HG03342 (cell line): ENCODE measurements around the gene ITFG1.
"Not testable (repeated sequence)": the region's sequence is repeated elsewhere in the genome, so short reads cannot be mapped to it uniquely, and the experiment has no call there.

ENCODE experiments used
- ATAC-seq: cut with Tn5 transposase; IDR thresholded peaks from one replicate; pipeline ENCODE4 v1.9.1; 2021; ENCODE audit warnings: mild to moderate bottlenecking, moderate library complexity; ENCODE audit not compliant: unreplicated experiment

Gene ITFG1

DNA sequence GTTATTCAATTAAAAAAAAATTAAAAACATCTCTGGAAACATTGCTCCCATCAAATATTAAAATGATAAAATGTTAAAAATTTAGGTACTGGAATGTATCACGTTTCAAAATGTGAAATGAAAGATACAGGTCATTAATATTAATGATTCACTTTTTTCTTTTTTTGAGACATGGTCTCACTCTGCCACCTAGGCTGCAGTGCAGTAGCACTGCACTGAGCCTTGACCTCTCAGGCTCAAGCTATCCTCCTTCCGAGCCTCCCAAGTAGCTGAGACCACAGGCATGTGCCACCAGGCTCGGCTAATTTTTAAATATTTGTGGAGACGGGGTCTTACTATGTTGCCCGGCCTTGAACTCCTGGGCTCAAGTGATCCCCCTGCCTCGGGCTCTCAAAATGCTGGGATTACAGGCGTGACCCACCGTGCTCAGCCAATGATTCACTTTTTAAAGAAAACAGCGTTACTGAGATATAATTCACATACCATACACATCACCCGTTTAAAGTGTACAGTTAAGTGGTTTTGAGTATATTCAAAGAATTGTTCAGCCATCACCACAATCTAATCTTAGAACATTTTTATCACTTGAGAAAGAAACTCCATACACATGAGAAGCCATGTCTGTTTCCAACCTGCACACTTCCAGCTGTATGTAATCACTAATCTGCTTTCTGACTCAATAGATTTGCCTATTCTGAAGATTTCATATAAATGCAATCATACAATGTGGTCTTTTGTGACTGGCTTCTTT is 298.0 kb downstream of the ITFG1 start:
- no peak for ATAC-seq

DNA sequence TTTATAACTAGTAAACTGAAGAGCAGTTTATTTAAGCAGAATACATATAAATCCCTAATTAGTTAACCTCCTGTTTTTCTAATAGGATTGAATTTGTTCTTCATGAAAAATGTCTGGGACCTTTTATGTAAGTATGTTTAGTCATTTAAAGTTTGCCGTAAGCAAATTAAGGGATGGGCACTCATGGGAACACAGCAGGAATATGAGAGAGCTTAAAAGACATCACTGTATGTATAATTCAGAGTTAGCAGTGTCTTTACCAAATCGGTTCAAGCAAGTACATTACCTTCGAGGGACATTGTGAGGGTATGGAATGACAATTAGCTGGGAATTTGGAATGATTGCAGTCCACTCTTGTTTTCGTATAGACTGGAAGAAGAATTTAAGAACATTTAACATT is 299.4 kb downstream of the ITFG1 start:
- ATAC-seq, result no peak

DNA sequence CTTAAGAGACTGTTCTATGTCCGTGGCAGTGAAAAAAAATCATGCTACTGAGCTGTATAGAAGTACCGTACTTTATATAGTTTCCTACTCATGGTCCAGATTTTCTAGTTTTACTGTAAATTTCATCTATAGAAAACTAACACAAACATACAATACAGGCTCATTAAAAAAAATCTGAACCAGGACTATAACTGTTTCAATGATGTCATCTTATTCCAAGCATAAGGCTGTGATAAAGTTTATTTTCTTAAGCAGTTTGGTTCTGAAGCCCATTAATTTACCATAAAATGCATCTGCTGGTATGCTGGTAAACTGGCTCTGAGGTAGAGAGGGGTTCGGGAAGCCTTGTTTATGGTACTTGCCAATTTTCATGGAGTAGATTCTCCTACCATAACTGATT is 300.4 kb downstream of the ITFG1 start:
- ATAC-seq, result no peak

DNA sequence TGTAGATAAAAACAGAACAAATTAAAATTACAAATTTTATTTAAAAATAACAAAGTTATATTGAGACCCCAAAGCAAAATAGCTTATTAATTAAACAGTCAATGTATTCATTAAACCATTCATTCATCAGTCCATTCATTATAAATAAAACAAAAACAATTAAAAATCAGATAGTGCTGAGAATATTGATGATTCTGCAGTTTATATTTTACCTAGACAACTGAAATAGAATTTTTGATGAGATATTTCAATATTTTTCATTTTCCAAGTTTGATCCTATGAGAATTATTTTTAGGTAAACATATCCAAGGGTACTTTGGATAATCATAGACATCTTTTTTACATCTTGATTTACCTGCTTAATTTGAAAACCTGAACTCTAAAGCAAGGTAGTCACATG is 301.9 kb downstream of the ITFG1 start:
- no peak for ATAC-seq

DNA sequence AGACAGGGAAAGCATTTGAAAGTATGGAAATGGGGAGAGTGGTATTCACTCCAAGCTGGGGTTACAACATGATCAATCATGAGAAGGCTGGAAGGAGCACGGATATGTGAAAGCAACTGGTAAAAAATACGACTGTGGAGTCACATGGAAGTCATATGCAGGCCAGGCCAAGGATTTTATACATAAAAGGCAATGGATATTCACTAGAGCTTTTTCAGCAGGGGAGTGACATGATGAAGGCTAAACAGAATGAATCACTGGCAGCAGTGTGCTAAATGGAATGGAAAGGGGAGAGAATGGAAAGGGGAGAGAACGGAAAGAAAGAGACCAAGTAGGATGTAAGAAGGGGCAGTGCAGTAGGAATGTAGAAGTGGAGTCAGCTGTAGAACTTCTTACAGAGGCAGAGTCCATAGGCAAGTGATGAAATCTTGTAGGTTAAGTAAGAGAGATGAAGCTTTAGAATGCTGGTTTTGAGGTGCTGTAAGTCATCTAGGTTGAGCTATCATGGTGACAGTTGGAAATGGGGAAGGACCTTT is 304.1 kb downstream of the ITFG1 start:
- no peak for ATAC-seq

DNA sequence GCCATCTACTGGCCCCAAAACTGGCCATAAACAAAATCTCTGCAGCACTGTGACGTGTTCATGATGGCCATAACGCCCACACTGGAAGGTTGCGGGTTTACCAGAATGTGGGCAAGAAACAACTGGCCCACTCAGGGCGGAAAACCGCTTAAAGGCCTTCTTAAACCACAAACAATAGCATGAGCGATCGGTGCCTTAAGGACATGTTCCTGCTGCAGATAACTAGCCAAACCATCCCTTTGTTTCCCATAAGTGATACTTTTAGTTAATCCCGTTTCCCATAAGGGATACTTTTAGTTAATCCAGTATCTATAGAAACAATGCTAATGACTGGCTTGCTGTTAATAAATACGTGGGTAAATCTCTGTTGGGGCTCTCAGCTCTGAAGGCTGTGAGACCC is 308.4 kb downstream of the ITFG1 start:
- ATAC-seq, result not testable (repeated sequence)

DNA sequence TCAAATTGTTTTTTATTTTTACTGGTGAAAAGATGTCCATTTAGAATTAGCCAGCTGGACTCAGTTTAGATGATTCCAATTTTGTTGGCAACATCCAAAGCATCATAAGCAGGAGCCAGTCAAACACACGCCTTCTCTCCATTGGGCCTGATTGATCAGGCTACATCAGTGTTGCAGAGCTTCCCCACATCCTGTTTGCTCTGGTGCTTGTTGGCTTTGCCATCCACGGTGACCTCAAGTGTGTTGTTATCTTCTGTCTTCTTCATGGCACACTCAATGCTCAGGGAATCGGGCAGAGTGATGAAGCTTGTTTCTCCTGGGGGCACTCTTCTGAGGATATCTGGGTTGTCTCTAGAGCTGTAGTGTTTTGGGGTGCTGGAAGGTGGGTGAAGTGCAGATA is 310.8 kb downstream of the ITFG1 start:
- no peak for ATAC-seq

DNA sequence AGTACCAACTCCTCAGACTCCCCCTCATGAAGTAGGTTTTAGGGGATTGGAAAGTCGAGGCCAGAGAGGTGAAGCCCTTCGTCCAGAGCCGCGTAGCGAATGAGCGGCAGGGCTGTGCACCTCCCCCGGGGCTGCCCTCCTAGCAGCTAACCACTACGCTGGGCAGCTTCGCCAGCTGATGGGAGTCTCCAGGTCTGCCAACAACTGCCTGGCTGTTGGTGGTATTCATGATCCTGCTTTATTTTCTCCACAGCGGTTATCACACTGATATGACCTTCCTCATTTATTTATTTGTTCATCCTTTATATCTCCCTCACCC is 316.3 kb downstream of the ITFG1 start:
- ATAC-seq, result no peak

DNA sequence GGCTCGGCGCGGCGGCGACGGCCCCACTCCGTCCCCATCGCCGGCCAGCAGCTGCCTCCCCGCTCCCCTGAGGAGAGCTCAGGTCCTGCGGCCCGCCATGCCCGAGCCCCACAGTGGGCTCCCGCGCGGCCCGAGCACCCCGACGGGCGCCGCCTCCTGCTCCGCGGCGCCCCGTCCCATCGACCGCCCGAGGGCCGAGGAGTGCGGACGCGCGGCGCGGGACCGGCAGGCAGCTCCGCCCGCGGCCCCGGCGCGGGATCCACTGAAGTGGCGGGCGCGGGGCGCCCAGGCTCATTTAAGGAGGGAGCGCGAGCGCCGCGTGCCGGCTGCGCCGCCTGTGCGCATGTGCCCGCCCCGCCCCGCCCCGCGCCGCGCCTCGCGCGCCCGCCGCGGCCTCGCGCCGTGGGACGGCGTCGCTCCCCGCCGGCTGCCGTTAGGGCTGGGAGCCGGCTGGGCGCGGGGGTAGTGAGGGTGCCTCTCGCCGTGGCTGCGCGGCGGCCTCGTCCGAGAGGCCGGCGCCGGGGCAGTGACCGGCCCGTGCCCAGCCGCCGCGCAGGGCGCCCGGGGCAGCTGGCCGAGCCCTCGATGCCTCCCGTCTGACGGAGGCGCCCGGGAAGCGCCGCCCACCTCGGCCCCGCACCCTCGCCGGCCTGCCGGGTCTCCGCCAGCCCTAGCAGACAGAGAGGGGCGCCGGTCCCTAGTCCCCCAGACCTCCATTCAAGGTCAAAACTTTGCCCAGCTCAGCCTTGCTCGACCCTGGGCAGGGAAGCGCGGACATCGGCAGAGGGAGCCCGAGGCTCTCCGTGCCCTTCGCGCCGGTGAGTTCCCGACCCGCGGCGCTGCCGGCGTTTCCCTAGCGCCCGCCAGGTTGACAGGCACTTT is 316.9 kb downstream of the ITFG1 start, which contains the start of gene NETO2:
Gene NETO2 (minus strand): TSS at position 269 of the 882 bp plus-strand sequence. CDS start 333 bp downstream, outside the sequence.
- peak; percentile 46 for ATAC-seq

DNA sequence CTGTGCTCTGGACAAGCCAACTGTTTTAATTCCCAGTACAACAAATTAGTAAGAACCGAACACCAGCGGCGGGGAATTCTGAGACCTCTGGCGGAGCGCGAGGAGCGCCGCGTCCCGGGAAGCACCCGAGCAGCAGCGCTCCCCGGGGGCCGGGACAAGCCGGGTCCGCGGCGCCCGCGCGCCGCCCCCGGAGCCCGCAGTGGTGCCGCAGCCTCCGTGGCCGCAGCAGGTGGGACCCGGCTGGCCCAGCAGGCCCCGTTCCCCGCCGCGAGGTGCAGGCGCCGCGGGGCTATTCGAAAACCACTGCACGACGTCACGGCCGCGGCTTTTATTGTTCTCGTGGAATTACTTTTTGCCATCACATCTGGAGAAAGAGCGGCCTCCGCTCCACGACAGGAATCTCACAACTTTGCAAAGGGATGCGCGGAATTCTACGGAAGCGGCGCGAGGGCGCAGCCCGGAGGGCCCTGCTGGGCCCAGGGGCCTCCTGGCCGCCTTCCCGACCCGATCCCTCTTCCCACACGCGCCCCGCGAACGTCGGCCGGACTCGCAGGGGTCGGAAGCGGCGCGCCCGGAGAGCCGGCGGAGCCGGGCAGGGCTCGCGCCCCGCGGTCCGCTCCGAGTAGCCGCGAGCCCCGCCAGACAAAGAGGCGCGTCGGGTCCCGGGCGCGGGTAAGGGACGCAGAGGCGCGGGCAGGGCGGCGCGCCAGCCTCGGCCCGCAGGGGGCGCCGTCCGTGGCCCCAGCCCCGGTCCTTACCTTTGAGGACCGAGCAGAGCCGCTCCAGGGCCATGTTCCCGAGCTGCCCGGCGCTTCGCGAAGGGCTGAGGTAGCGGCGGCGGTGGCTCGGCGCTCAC is 317.8 kb downstream of the ITFG1 start:
- peak; percentile 68 for ATAC-seq

DNA sequence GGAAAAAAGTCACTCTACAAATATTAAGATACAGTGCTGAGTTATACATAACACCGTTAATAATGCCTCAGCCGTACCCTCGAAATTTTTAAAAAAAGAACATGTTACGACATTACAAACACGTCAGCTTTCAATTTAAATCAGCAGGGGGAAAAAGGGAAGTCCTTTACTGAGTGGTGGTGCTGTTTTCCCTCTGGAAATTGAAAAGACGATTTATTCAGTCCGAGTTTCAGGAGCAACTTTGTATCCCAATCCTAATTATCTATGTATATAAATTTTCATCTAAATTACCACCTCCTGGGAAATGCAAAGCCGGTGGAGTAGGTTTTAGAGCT is 318.4 kb downstream of the ITFG1 start:
- no peak for ATAC-seq

DNA sequence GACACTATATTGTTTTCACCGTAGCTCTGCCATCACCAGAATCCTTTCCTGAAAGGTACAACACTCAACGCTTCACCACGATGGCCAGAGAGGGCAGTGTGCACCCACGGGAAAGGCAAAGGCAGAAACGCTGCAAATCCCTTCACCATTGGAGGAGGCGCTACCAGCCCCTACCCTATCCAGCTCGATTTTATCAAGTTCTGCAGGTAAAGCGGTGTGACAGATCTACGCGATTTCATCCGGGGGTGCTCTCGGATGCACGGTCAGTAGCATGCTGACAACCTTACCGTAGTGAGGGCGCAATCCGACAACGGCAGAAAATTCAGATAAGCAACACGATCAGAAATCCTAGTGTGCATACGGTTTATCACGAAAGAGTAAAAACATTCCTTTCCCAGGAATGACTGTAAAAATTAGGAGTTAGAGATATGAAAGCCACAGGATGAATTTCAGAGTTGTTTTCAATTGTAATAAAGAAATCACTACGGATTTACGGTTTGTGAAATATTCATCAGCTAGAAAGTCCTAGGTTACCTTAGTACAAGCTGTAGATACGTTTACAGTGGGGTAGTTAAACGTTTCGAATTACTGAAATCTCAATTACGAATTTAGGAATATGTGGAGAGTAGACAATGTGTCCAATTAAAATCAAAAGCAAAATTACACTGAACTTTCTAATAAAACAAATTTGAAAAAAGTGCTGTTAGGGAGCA is 318.9 kb downstream of the ITFG1 start:
- ATAC-seq, result peak; percentile 48

DNA sequence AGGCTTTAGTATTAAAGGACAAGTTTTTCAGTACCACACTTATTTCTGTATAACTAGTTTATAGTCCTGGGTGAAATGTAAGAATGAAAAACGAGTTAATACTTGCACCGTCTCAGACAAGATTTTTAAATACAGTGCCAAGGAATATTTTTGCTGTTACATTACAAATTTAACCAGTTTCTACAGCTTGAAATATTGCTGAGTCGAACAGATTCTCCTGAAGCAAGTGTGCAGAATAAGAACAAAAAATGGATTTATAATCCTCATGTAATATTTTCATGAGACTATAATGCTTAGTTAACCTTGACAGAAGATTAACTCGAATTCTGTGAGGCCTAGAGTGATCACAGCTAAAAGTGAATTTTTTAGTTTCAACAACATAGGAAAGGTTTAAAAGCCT is 320.2 kb downstream of the ITFG1 start:
- ATAC-seq, result no peak

DNA sequence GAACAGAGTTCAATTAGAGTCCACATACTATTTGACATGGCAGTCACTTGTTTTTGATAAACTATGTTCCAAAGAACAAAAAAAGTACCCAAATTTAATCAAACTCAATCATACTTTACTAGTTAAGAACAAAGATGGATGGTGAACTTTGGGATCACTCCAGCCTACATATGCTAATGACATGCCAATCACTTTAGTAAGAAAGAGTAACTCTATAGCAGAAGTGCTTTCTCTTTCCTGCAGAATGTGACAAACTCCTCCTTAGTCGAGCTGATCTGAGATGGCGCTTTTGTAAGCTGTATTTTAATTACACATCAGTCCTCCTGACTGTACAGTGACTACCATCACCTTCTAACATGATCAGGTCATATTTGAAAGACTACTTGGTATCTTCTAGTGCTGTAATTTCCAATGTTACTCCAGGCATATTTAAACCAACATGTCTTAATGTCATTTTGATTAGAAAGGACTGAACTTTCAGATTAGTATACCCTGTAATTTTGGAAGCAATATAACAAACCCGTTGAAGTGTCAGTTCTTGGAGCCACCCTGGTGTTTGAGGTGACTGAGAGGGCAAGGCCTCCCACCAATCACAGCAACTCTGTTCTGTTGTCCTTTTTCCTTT is 321.2 kb downstream of the ITFG1 start:
- no peak for ATAC-seq

DNA sequence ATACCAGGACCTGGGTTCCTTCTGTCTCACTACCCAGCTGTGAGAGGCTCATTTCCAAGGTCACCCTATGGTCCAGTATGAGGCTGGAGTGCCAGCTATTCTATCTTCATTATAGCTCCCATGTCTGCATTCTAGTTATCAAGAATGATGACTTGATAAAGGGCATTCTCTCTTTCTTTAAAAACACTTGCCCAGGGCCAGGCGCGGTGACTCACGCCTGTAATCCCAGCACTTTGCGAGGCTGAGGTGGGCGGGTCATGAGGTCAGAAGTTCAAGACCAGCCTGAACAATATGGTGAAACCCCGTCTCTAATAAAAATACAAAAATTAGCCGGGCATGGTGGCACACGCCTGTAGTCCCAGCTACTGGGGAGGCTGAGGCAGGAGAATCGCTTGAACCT is 322.9 kb downstream of the ITFG1 start:
- not testable (repeated sequence) for ATAC-seq

DNA sequence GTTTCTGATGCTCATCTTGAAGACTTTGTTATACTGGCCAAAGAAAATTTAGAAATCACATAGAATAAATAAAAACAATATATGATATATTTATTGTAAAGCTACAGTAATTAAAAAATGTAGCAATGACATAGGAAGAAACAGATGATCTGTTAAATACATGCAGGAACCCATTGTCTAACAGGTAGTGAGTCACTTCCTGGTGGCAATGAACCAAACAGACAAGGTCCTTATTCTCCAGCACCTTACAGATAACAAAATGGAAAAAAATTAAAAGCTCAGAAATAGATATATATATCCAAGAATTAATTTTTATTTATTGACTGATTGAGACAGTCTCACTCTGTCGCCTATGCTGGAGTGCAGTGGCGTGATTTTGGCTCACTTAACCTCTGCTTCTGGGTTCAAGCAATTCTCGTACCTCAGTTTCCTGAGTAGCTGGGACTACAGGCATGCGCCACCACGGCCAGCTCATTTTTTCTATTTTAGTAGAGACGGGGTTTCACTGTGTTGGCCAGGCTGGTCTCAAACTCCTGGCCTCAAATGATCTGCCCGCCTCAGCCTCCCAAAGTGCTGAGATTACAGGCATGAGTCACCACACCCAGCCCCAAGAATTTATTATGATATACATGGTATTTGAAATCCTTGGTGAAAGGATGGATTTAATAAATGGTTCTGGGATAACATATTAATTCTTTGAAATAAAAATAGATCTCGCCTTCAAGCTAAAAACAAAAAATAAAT is 324.6 kb downstream of the ITFG1 start:
- no peak for ATAC-seq

DNA sequence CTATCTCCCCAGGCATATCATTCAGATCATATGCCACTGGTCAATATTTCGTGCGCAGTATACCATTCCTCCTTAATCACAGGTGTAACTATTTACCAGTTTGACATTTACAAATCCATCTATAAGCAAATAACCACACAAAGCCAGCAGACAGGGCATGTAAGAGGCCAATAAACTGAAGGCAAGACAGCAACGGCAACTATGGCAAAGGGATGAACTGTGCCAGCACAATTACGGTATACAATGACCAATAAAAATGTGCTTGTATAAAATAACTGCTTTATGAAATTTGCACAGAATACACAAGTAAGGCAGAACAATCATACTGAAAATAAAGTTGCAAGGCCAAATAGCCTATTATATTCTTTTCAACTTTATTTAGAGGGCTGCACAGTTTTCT is 326.3 kb downstream of the ITFG1 start:
- no peak for ATAC-seq

DNA sequence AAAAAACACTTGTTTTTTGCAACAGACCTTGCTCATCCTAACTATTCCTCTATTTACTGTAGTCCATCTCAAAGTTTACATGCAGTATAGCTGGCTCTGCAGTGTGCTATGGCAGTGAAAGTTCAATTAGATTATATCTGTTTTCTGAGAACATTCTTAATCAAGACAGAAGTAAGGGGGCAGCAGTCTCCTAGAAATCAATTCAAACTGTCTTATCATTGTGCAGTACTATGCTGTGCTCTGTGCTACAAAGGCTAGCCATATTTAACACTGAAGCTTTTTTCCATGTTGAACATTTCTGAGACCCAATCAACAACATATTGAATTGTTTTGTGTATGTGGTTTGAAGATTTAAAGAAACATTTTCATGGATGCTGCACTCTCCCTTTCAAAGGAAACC is 328.6 kb downstream of the ITFG1 start:
- no peak for ATAC-seq

DNA sequence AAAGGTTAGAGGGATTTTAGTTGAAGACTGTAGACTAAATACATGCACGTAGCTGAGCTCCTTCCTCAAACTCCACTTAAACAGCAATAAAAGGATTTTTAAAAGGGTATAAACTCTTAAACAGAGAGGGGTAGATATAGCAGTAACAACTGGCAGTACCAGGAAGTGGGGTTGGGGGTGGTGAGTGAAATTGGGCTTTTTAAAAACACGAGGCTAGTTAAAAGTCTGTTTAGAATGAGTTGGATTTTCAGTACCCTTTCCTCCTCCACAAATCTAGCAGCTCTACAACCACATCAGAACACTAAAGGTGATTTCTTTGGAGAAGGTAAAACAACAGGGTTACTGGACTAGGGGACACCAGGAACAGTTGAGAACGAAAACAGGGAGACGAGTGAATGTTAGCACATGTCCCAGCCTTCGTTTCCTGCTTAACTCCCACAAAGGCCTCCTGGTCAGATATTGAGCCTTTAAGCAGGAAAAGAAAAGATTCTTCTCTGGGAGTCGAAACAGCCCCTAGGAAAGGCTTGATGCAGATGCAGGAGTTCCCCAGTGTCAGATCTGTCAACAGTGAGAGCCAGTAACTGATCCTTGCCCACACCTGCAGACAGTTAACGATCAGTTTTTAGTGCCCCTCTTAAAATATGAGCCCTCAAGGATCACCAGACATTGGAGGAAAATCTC is 331.0 kb downstream of the ITFG1 start:
- ATAC-seq, result no peak
